Measurements from ENCODE around the gene CXorf38.

GRCh38 chrX:40688929-40689328, 41.6 kb upstream of the CXorf38 start:
- TF ChIP-seq, protein P1, sequence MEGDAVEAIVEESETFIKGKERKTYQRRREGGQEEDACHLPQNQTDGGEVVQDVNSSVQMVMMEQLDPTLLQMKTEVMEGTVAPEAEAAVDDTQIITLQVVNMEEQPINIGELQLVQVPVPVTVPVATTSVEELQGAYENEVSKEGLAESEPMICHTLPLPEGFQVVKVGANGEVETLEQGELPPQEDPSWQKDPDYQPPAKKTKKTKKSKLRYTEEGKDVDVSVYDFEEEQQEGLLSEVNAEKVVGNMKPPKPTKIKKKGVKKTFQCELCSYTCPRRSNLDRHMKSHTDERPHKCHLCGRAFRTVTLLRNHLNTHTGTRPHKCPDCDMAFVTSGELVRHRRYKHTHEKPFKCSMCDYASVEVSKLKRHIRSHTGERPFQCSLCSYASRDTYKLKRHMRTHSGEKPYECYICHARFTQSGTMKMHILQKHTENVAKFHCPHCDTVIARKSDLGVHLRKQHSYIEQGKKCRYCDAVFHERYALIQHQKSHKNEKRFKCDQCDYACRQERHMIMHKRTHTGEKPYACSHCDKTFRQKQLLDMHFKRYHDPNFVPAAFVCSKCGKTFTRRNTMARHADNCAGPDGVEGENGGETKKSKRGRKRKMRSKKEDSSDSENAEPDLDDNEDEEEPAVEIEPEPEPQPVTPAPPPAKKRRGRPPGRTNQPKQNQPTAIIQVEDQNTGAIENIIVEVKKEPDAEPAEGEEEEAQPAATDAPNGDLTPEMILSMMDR (IDR thresholded peaks at IDR 0.05) = no peak
- no peak for TF ChIP-seq POLR2A (IDR thresholded peaks at IDR 0.05)

All from uterus (tissue), 2 donors.